Pancreas (tissue), 10 donors: Measurements from ENCODE around the gene SAMM50. TPM values are rescaled to one million over a fixed set of nuclear protein-coding genes. Genes with fewer than 3 reads are reported as not detected.

Experiments used
- ATAC-seq, 4 donors: fragments of 200-7000 bp; cut with Tn5 transposase; one replicate each; pipeline versions ENCODE4 v1.8.0 to v1.9.1; 2020; ENCODE audit warnings: mild to moderate bottlenecking in 4 of 4, moderate library complexity in 4 of 4
- DNase-seq, 6 donors: peaks; one replicate each; pipeline ENCODE4 v3.0.0-alpha.2; 2020
- FAIRE-seq: peaks from 2 replicates; lab custom pipeline; 2012; peaks lifted over from hg19 to GRCh38; lab: Jason Lieb, UNC
- H3K27ac ChIP-seq, 4 donors: fragments of 200-600 bp; sonication (generic); 1 replicate in 3 of 4; 2 replicates in 1 of 4; pipeline versions ENCODE4 v1.5.0 to v1.8.0; 2020
- H3K27me3 ChIP-seq, 4 donors: fragments of 200-600 bp; one replicate each; pipeline ENCODE4 v1.8.0; 2021
- H3K36me3 ChIP-seq, 3 donors: fragments of 200-600 bp; sonication (generic) in 1 of 3; one replicate each; pipeline versions ENCODE4 v1.5.0 to v1.8.0; 2020 to 2021
- H3K4me1 ChIP-seq, 3 donors: fragments of 200-600 bp; one replicate each; pipeline ENCODE4 v1.8.0; 2021
- H3K4me3 ChIP-seq, 4 donors: fragments of 200-600 bp; sonication (generic) in 2 of 4; one replicate each; pipeline versions ENCODE4 v1.5.0 to v1.8.0; 2020 to 2021
- H3K9me3 ChIP-seq, 4 donors: fragments of 200-600 bp; one replicate each; pipeline ENCODE4 v1.8.0; 2021
- WGBS, 2 donors: extraction: QIAGEN DNeasy Blood & Tissue Kit; methylation state at CpG; one replicate each; pipeline ENCODE4 v1.1.7; 2013; 5-methylcytosine and 5-hydroxymethylcytosine counted together
- intact Hi-C, 3 donors: fragments of 100-400 bp; cut with DNase I; formaldehyde crosslinking; loops; one replicate each; pipeline versions ENCODE4 v1.11.1 to v1.14.2; 2022
- polyA plus RNA-seq, 2 donors: library from polyadenylated mRNA; stranded (reverse); fragments of 200-250 nt; gene quantifications; one replicate each; pipeline ENCODE4 v1.2.3, GENCODE V29; 2013
- total RNA-seq, 6 donors: library from RNA; stranded (reverse); fragmentation: NEBNext Ultra II Directional in 4 of 6; extraction: Animal tissue kit (Norgen Biotek cat#: 25700) in 4 of 6; gene quantifications; one replicate each; pipeline versions ENCODE4 v1.2.1 to v1.2.4, GENCODE V29; 2021 to 2023
- TF ChIP-seq, protein P1 (sequence below), 4 donors: fragments of 200-600 bp; sonication (generic) in 3 of 4; IDR thresholded peaks; one replicate each; pipeline versions ENCODE4 v1.5.0 to v1.8.0; 2021; ENCODE audit warnings: antibody characterized with exemption in 4 of 4
- donor health status: healthy with polysubstance abuse.
- donor health status: DM: no; HTN: no; CAD: no; lungs with moderate emphysema.
- donor health status: DM: no; HTN: no; CAD: no.
- donor health status: control.
- donor health status: control.
- donor health status: Bipolar disorder and iron deficiency.
- donor health status: DM: yes; HTN: yes; CAD: no.
- donor health status: DM: no; HTN: no; CAD: no.
- donor health status: DM: no; HTN: no; CAD: no.
- donor health status: DM: yes; HTN: yes; CAD: no.

SAMM50 gene
- total and polyA plus RNA-seq, 8 donors = 9.1 to 24.4 (median 17.5) TPM

DNA sequence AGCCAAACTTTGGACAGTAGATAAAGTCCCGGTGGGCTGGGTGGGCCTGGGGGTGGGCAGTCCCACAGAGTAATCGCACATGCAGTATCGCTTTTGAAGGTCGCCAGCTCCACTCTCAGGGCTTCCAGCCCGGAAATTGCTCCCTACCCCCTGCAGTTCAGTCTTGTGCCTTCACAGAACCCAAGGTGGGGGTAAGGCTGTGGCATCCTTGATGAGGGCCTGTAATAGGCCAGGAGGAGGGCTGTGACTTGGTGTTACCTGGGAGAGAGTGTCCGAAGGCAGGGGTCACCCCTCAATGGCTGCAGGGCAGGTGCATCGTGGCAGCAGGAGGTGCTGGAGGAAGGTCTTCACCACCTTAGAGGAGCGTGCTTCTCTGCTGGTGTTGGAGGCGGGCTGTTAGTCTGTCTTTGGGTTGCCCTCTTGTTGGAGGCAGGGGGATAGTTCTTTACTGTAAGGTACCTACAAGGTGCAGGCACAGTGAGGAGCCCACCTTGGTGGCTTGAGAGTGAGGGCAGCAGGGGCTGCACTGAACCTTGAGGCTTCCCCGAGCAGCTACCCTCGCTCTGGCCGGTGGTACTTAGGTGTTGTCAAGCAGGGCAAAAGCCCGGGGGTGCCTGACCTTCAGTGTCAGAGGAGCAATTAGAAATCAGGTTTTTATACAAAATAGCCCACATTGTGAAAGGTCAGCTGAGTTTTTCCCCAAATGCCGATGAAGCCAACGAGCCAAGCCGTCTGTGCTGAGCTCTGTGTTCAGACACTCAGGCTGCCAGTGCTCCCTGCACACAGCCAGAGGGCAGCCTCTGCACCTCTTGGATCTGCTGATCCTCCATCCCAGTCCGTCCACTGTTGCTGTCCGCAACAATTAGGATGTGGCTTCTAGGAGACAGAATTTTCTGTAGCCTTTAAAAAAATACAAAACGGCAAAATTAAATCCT is 21.9 kb downstream of the SAMM50 start:
- Histone ChIP-seq H3K36me3 (peaks cover 0 to 60% (median 18%) of the 10 kb centered on the region in 3 donors), H3K27me3 (no peaks in the 10 kb centered on the region), H3K9me3 (no peaks in the 10 kb centered on the region), H3K4me3 (no peak overlapping the region), H3K27ac (no peak overlapping the region), H3K4me1 (no peaks in the 10 kb centered on the region)
- ATAC-seq (no peak), FAIRE-seq (no peak), DNase-seq (no peak)
- intact Hi-C loops = no loop called here
- TF ChIP-seq, protein P1, sequence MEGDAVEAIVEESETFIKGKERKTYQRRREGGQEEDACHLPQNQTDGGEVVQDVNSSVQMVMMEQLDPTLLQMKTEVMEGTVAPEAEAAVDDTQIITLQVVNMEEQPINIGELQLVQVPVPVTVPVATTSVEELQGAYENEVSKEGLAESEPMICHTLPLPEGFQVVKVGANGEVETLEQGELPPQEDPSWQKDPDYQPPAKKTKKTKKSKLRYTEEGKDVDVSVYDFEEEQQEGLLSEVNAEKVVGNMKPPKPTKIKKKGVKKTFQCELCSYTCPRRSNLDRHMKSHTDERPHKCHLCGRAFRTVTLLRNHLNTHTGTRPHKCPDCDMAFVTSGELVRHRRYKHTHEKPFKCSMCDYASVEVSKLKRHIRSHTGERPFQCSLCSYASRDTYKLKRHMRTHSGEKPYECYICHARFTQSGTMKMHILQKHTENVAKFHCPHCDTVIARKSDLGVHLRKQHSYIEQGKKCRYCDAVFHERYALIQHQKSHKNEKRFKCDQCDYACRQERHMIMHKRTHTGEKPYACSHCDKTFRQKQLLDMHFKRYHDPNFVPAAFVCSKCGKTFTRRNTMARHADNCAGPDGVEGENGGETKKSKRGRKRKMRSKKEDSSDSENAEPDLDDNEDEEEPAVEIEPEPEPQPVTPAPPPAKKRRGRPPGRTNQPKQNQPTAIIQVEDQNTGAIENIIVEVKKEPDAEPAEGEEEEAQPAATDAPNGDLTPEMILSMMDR (IDR thresholded peaks at IDR 0.05) = no peak
- 88 to 90% methylated on average over 19 of the region's 19 CpGs for WGBS, 2 donors

DNA sequence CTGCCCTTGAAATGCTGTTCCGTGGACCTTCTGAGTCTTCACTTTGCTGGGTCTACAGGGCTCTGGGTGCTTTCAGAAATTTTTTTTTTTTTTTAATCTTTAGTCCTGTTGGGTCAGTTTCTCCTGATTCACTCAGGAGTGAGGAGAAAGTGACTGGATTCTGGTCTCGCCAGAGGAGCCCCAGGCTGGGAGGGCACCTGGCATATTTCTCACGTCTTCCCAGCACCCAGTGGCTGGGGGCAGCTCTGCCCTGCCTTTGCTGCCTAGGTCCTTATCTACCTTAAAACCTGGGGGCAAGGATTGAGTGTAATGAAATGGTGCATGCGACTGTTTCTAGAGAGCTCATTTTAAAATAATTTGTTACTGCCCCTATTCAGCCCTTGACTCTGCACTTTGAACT is 23.3 kb downstream of the SAMM50 start:
- Histone ChIP-seq H3K9me3 (no peaks in the 10 kb centered on the region), H3K4me3 (no peak overlapping the region), H3K27ac (no peak overlapping the region), H3K27me3 (no peaks in the 10 kb centered on the region), H3K36me3 (peaks cover 0 to 61% (median 7%) of the 10 kb centered on the region in 3 donors), H3K4me1 (no peaks in the 10 kb centered on the region)
- TF ChIP-seq, protein P1 (IDR thresholded peaks at IDR 0.05) = no peak
- ATAC-seq (peak; percentile 67 to 97 (median 84)), DNase-seq (peak in 3 of 6 donors; percentile 27 to 67 (median 61)), FAIRE-seq (no peak)
- 44% methylated on average over 4 of the region's 4 CpGs for WGBS, 2 donors
- intact Hi-C loops = no loop called here

DNA sequence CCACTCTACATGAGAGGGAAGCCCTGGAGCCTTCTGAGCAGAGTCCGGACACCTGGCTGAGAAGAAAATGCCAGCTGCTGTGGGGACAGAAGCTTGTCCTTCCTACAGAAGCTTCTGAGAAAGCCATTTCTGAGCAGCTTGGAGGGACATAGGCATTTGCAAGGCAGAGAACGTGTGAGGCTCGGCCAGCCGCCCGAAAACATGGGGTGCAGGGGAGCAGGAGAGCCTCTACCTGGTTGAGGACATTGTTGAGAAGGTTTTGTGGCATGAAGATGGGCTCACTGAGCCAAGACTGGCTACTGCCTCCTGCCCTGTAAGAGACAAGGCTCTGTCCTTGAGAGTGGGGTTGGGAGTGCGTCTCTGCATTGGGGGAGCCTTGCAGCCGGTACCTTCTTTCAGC is 25.3 kb downstream of the SAMM50 start:
- DNase-seq (no peak), ATAC-seq (no peak), FAIRE-seq (no peak)
- WGBS, 2 donors = 95 to 97% methylated on average over 7 of the region's 7 CpGs
- intact Hi-C loops = no loop called here
- no peaks in the 10 kb centered on the region for H3K27me3 ChIP-seq
- H3K27ac ChIP-seq = no peak overlapping the region
- H3K36me3 ChIP-seq = peaks cover 0 to 63% (median 12%) of the 10 kb centered on the region in 3 donors
- H3K9me3 ChIP-seq = no peaks in the 10 kb centered on the region
- H3K4me3 ChIP-seq = no peak overlapping the region
- TF ChIP-seq, protein P1 (IDR thresholded peaks at IDR 0.05) = no peak
- no peaks in the 10 kb centered on the region for H3K4me1 ChIP-seq

DNA sequence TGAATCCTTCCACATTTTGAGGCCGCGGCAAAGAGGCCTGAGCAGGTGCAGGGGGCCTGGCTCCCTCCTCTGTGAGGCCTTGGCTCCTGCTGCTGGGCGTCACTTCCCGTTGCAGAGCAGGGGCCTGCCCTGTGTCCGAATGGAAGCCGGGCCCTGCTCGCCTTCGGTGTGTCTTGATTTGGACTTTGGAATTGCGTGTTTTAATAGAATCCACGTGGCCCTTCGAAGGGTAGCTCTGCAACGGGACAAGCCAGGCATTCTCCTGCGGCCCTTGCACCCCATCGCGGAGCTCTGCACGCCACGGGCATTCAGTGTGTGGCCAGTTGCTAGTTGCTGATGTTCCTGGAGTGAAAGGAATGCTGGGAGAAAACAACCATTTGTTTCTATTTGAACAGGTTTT is 25.8 kb downstream of the SAMM50 start:
- no peak overlapping the region for H3K27ac ChIP-seq
- H3K9me3 ChIP-seq = no peaks in the 10 kb centered on the region
- H3K4me1 ChIP-seq = no peaks in the 10 kb centered on the region
- DNase-seq = no peak
- peaks cover 0 to 63% (median 11%) of the 10 kb centered on the region in 3 donors for H3K36me3 ChIP-seq
- intact Hi-C loops = no loop called here
- no peaks in the 10 kb centered on the region for H3K27me3 ChIP-seq
- H3K4me3 ChIP-seq = no peak overlapping the region
- 63 to 66% methylated on average over 17 of the region's 17 CpGs for WGBS, 2 donors
- no peak for ATAC-seq
- TF ChIP-seq, protein P1 (IDR thresholded peaks at IDR 0.05) = no peak
- no peak for FAIRE-seq

DNA sequence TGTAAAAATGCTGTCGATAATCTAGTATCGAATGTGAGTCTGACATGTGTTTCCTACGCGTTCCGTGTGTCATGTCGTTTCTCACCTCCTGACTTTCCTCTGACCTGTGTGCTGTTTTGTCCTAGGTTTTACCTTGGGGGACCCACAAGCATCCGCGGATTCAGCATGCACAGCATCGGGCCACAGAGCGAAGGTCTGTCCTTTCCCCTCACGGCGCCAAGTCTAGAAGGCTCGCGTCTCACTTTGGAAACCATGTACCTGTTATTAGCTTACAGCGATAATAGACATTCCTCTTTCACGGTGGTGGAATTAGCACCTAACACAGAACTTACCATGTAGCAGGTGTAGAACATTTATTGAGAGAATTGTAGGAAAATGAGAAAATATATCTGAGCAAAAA is 28.6 kb downstream of the SAMM50 start:
- ATAC-seq (no peak), DNase-seq (no peak), FAIRE-seq (no peak)
- H3K4me1 ChIP-seq = no peaks in the 10 kb centered on the region
- H3K27me3 ChIP-seq = no peaks in the 10 kb centered on the region
- TF ChIP-seq, protein P1 (IDR thresholded peaks at IDR 0.05) = no peak
- intact Hi-C loops = no loop called here
- no peaks in the 10 kb centered on the region for H3K9me3 ChIP-seq
- WGBS, 2 donors = 96 to 97% methylated on average over 16 of the region's 16 CpGs
- no peak overlapping the region for H3K27ac ChIP-seq
- H3K36me3 ChIP-seq = peaks cover 0 to 51% (median 6%) of the 10 kb centered on the region in 3 donors
- no peak overlapping the region for H3K4me3 ChIP-seq
